NT2/D1 (cell line): ENCODE results near the gene HMGB4.

Experiments
- SUZ12 ChIP-seq: IDR thresholded peaks from 2 replicates; pipeline ENCODE4 v1.6.1; 2011; ENCODE audit not compliant: insufficient read length, insufficient read depth; ENCODE audit errors: extremely low read depth
- YY1 ChIP-seq: IDR thresholded peaks from 2 replicates; pipeline ENCODE4 v1.6.1; 2011; ENCODE audit not compliant: insufficient read length, insufficient read depth

- TF ChIP-seq YY1 (no peak), SUZ12 (no peak)
Measured at GRCh38 chr1:33880305-33880704, 16.4 kb downstream of the HMGB4 start.
